HCT116 (cell line): ENCODE results near the gene CADM3. TPM values are rescaled to one million over a fixed set of nuclear protein-coding genes. Genes with fewer than 3 reads are reported as not detected.

ENCODE experiments used
- ATAC-seq: fragments of 200-7000 bp; cut with Tn5 transposase; 2 replicates; pipeline ENCODE4 v1.9.1; 2020; ENCODE audit warnings: mild to moderate bottlenecking, moderate library complexity
- BruUV-seq: library from RNA; stranded (reverse); fragments of 400-500 nt; replicated peaks from 2 replicates; lab custom pipeline; 2021; lab: Mats Ljungman, UMichigan
- CTCF ChIA-PET: fragments of 300-600 bp; sonication (Branson Sonifier 250); formaldehyde crosslinking; loops from one replicate; lab custom pipeline; 2021; ENCODE audit warnings: antibody characterized with exemption; lab: Charles Lee
- POLR2A ChIA-PET: fragments of 300-600, 350-600 bp; sonication (Branson Sonifier 250); formaldehyde crosslinking; loops from one replicate; lab custom pipeline; 2021; ENCODE audit warnings: antibody characterized with exemption; lab: Charles Lee
- RAD21 ChIA-PET, 2 experiments: fragments of 300-600 bp; sonication (Branson Sonifier 250); formaldehyde crosslinking; loops; one replicate each; lab custom pipeline; 2023; ENCODE audit warnings: low total read pairs in 2 of 2; ENCODE audit not compliant: uncharacterized antibody in 2 of 2, unreplicated experiment in 2 of 2, low non-redundant PET in 1 of 2; lab: Charles Lee
- DNase-seq: peaks from one replicate; pipeline ENCODE4 v3.0.0-alpha.2; 2010; ENCODE audit warnings: low read depth, low spot score
- H2AFZ ChIP-seq: fragments of 200-600 bp; shearing (Covaris generic), sonication (generic); 2 replicates; pipeline ENCODE4 v1.6.1; 2017; ENCODE audit warnings: low read depth, mixed run types, mixed read lengths, antibody characterized with exemption, low read length; ENCODE audit not compliant: poor library complexity, severe bottlenecking
- H3K27ac ChIP-seq: 2 replicates; pipeline ENCODE4 v1.5.1; 2012; ENCODE audit warnings: low read depth, low read length
- H3K27me3 ChIP-seq: fragments of 200-600 bp; sonication (generic); 2 replicates; pipeline ENCODE4 v1.6.1; 2016; ENCODE audit warnings: mixed run types, low read length, mixed read lengths; ENCODE audit not compliant: insufficient read depth
- H3K36me3 ChIP-seq, 2 experiments: fragments of 200-500 bp in 1 of 2; fragments of 200-600 bp in 1 of 2; sonication (Bioruptor generic) in 1 of 2; sonication (generic) in 1 of 2; 2 replicates each; pipeline versions ENCODE4 v1.5.1 to v1.6.1; 2014 to 2016; ENCODE audit warnings: low read length in 2 of 2, inconsistent platforms in 1 of 2, mixed read lengths in 1 of 2, mixed run types in 1 of 2; ENCODE audit not compliant: insufficient read depth in 2 of 2, control insufficient read depth in 1 of 2
- H3K4me1 ChIP-seq, 2 experiments: fragments of 200-600 bp in 1 of 2; sonication (generic) in 1 of 2; 2 replicates each; pipeline versions ENCODE4 v1.5.1 to v1.6.1; 2012 to 2017; ENCODE audit warnings: low read length in 2 of 2, inconsistent platforms in 1 of 2, mild to moderate bottlenecking in 1 of 2, mixed read lengths in 1 of 2, mixed run types in 1 of 2, moderate library complexity in 1 of 2; ENCODE audit not compliant: insufficient read depth in 2 of 2, control insufficient read depth in 1 of 2
- H3K4me2 ChIP-seq: fragments of 200-600 bp; sonication (generic); 2 replicates; pipeline ENCODE4 v1.6.1; 2017; ENCODE audit warnings: mixed run types, low read length, mixed read lengths
- H3K4me3 ChIP-seq, 2 experiments: fragments of 200-600 bp in 1 of 2; sonication (generic) in 1 of 2; replicated peaks in 1 of 2; 2 replicates each; pipeline ENCODE4 v1.5.1; 2011 to 2016; ENCODE audit warnings: low read length in 2 of 2, control low read depth in 1 of 2, low read depth in 1 of 2, mild to moderate bottlenecking in 1 of 2, mixed read lengths in 1 of 2, mixed run types in 1 of 2
- H3K79me2 ChIP-seq: fragments of 200-600 bp; sonication (generic); 2 replicates; pipeline ENCODE4 v1.6.1; 2017; ENCODE audit warnings: mild to moderate bottlenecking, mixed run types, low read length, moderate library complexity, mixed read lengths; ENCODE audit not compliant: insufficient read depth
- H3K9ac ChIP-seq: fragments of 200-600 bp; sonication (generic); 2 replicates; pipeline ENCODE4 v1.6.1; 2016; ENCODE audit warnings: low read length, mixed read lengths
- H3K9me2 ChIP-seq: fragments of 200-600 bp; sonication (generic), shearing (Covaris generic); 2 replicates; pipeline ENCODE4 v1.6.1; 2017; ENCODE audit warnings: mixed run types, mild to moderate bottlenecking, moderate library complexity; ENCODE audit not compliant: insufficient read depth
- H3K9me3 ChIP-seq, 2 experiments: fragments of 200-500 bp in 1 of 2; fragments of 200-600 bp in 1 of 2; sonication (Bioruptor generic) in 1 of 2; sonication (generic) in 1 of 2; 2 replicates each; pipeline ENCODE4 v1.6.1; 2014 to 2017; ENCODE audit warnings: low read length in 2 of 2, mixed read lengths in 2 of 2, inconsistent platforms in 1 of 2, low read depth in 1 of 2, mild to moderate bottlenecking in 1 of 2, mixed run types in 1 of 2, moderate library complexity in 1 of 2; ENCODE audit not compliant: control insufficient read depth in 1 of 2, insufficient read depth in 1 of 2
- H4K20me1 ChIP-seq: fragments of 200-600 bp; sonication (generic), shearing (Covaris generic); 2 replicates; pipeline ENCODE4 v1.6.1; 2017; ENCODE audit warnings: mixed run types, mild to moderate bottlenecking, moderate library complexity; ENCODE audit not compliant: insufficient read depth
- CBX3 ChIP-seq: IDR thresholded peaks from 2 replicates; pipeline ENCODE4 v1.6.1; 2012; ENCODE audit warnings: low read depth
- CEBPB ChIP-seq: IDR thresholded peaks from 2 replicates; pipeline ENCODE4 v1.6.1; 2012; ENCODE audit warnings: low read depth
- EGR1 ChIP-seq: IDR thresholded peaks from 2 replicates; pipeline ENCODE4 v1.6.1; 2012; ENCODE audit warnings: low read depth
- EZH2phosphoT487 ChIP-seq: fragments of 200-600 bp; IDR thresholded peaks from 2 replicates; pipeline ENCODE4 v1.6.1; 2018; ENCODE audit warnings: antibody characterized with exemption, borderline replicate concordance
- JUND ChIP-seq: IDR thresholded peaks from 2 replicates; pipeline ENCODE4 v1.6.1; 2012
- MAX ChIP-seq: IDR thresholded peaks from 2 replicates; pipeline ENCODE4 v1.6.1; 2012
- POLR2A ChIP-seq: IDR thresholded peaks from 2 replicates; pipeline ENCODE4 v1.7.0; 2011; ENCODE audit warnings: borderline replicate concordance; ENCODE audit not compliant: insufficient read depth, insufficient read length; ENCODE audit errors: extremely low read depth
- POLR2AphosphoS5 ChIP-seq: IDR thresholded peaks from 2 replicates; pipeline ENCODE4 v1.6.1; 2011; ENCODE audit warnings: mild to moderate bottlenecking, low read depth, low read length, moderate library complexity
- RAD21 ChIP-seq: IDR thresholded peaks from 2 replicates; pipeline ENCODE4 v1.6.1; 2012; ENCODE audit warnings: low read depth, mild to moderate bottlenecking
- SIN3A ChIP-seq: IDR thresholded peaks from 2 replicates; pipeline ENCODE4 v1.6.1; 2012; ENCODE audit warnings: low read depth
- SP1 ChIP-seq: IDR thresholded peaks from 2 replicates; pipeline ENCODE4 v1.6.1; 2012; ENCODE audit warnings: low read depth
- SRF ChIP-seq: IDR thresholded peaks from 2 replicates; pipeline ENCODE4 v1.6.1; 2012; ENCODE audit warnings: low read depth
- TCF7L2 ChIP-seq: IDR thresholded peaks from 2 replicates; pipeline ENCODE4 v1.7.0; 2011; ENCODE audit warnings: borderline replicate concordance, inconsistent platforms; ENCODE audit not compliant: insufficient read depth, insufficient read length; ENCODE audit errors: extremely low read depth
- ZBTB33 ChIP-seq: IDR thresholded peaks from 2 replicates; pipeline ENCODE4 v1.6.1; 2011; ENCODE audit warnings: mild to moderate bottlenecking, low read length, moderate library complexity; ENCODE audit not compliant: insufficient replicate concordance; ENCODE audit errors: extremely low read depth
- ZFX ChIP-seq: fragments of 450-650 bp; IDR thresholded peaks from 2 replicates; pipeline ENCODE4 v1.6.1; 2017
- ZNF274 ChIP-seq: fragments of 200-500 bp; sonication (Bioruptor generic); IDR thresholded peaks from 2 replicates; pipeline ENCODE4 v1.6.1; 2014; ENCODE audit warnings: mild to moderate bottlenecking, low read depth, low read length, inconsistent platforms
- intact Hi-C: fragments of 100-400 bp; cut with micrococcal nuclease; formaldehyde crosslinking; loops from 2 replicates; pipeline ENCODE4 v1.10.0; 2022
- total RNA-seq: library from RNA; stranded (reverse); gene quantifications from one replicate; pipeline ENCODE4 v1.2.1, GENCODE V29; 2021; ENCODE audit not compliant: unreplicated experiment

Gene CADM3
- total RNA-seq, 1 experiment from 2014 or later, result not detected

GRCh38 chr1:159168043-159168442, 3.4 kb upstream of the CADM3 start:
- BruUV-seq, result no TSS peak
- ATAC-seq, result no peak

More at GRCh38 chr1:159168043-159168442, 3.4 kb upstream of the CADM3 start:
- Histone ChIP-seq H3K4me1 (no peaks in the 10 kb centered on the region), H3K4me3 (no peak overlapping the region), H3K27me3 (peaks cover 51% of the 10 kb centered on the region), H4K20me1 (no peaks in the 10 kb centered on the region), H3K9me2 (no peaks in the 10 kb centered on the region), H3K36me3 (no peaks in the 10 kb centered on the region), H3K9me3 (no peaks in the 10 kb centered on the region), H2AFZ (no peak overlapping the region), H3K9ac (no peak overlapping the region), H3K79me2 (no peaks in the 10 kb centered on the region), H3K27ac (no peak overlapping the region), H3K4me2 (no peak overlapping the region)
- intact Hi-C loops, result loop anchor here (10.0 kb wide), 1 partner anchor 837 kb away; no protein-coding TSS in a partner anchor
- DNase-seq, result no peak
- ChIA-PET POLR2A (no interaction called here), CTCF (interaction anchor here (1.2 kb wide), 1 partner anchor 840 kb away, joined by 3 read pairs; no protein-coding TSS in a partner anchor), RAD21 (no interaction called here)
- TF ChIP-seq POLR2A (no peak), ZNF274 (no peak), TCF7L2 (no peak), CEBPB (no peak), SIN3A (no peak), CBX3 (no peak), POLR2AphosphoS5 (no peak), EGR1 (no peak), EZH2phosphoT487 (no peak), SP1 (no peak), ZFX (no peak), SRF (no peak), RAD21 (no peak), JUND (no peak), ZBTB33 (no peak), MAX (no peak)
